B cell (primary cell): ENCODE measurements around the gene RGS11. TPM values are rescaled to one million over a fixed set of nuclear protein-coding genes. Genes with fewer than 3 reads are reported as not detected.
A peak's percentile ranks its signal among the peaks of the same experiment; 100 is the strongest.

ENCODE experiments used
- ATAC-seq: fragments of 200-7000 bp; cut with Tn5 transposase; one replicate; pipeline ENCODE4 v1.10.0; 2021; ENCODE audit warnings: low read depth, mild to moderate bottlenecking, moderate number of reproducible peaks, moderate library complexity
- CTCF ChIA-PET: fragments of 350-600 bp; sonication (Branson Sonifier 250); formaldehyde crosslinking; loops from one replicate; lab custom pipeline; 2021; ENCODE audit warnings: antibody characterized with exemption, inconsistent platforms; lab: Charles Lee
- POLR2A ChIA-PET: fragments of 350-600 bp; sonication (Branson Sonifier 250); formaldehyde crosslinking; loops from one replicate; lab custom pipeline; 2021; ENCODE audit warnings: antibody characterized with exemption; lab: Charles Lee
- DNase-seq: peaks from one replicate; pipeline ENCODE4 v3.0.0; 2013
- H2AFZ ChIP-seq: 2 replicates; pipeline ENCODE4 v1.6.1; 2012; ENCODE audit warnings: mild to moderate bottlenecking, low read depth, low read length; ENCODE audit not compliant: insufficient read depth, poor library complexity, severe bottlenecking
- H3K27ac ChIP-seq, 2 donors: 1 replicate in 1 of 2; 2 replicates in 1 of 2; pipeline ENCODE4 v1.5.1; 2012 to 2013; ENCODE audit warnings: low read length in 2 of 2, mild to moderate bottlenecking in 2 of 2, moderate library complexity in 1 of 2
- H3K27me3 ChIP-seq, 4 experiments: fragments of 200-600 bp in 1 of 4; sonication (generic) in 1 of 4; replicated peaks in 1 of 4; 1 replicate in 2 of 4; 2 replicates in 2 of 4; pipeline versions ENCODE4 v1.6.1 to v1.7.0; 2013 to 2016; ENCODE audit warnings: low read length in 3 of 4, mild to moderate bottlenecking in 2 of 4, mixed read lengths in 1 of 4, moderate library complexity in 1 of 4; ENCODE audit not compliant: insufficient read depth in 4 of 4, control insufficient read depth in 3 of 4; ENCODE audit errors: control extremely low read depth in 1 of 4
- H3K36me3 ChIP-seq, 2 experiments: replicated peaks in 1 of 2; 1 replicate in 1 of 2; 2 replicates in 1 of 2; pipeline versions ENCODE4 v1.6.1 to v1.7.1; 2013; ENCODE audit warnings: low read length in 1 of 2; ENCODE audit not compliant: insufficient read depth in 2 of 2, control insufficient read depth in 1 of 2; ENCODE audit errors: control extremely low read depth in 1 of 2, extremely low read depth in 1 of 2
- H3K4me1 ChIP-seq, 2 donors: fragments of 200-600 bp in 1 of 2; sonication (generic) in 1 of 2; 1 replicate in 1 of 2; 2 replicates in 1 of 2; pipeline versions ENCODE4 v1.5.1 to v1.6.1; 2013 to 2017; ENCODE audit warnings: low read length in 2 of 2; ENCODE audit not compliant: control insufficient read depth in 2 of 2, insufficient read depth in 2 of 2
- H3K4me2 ChIP-seq: replicated peaks from 2 replicates; pipeline ENCODE3; 2012; ENCODE audit warnings: mild to moderate bottlenecking, low read depth, low read length; ENCODE audit not compliant: poor library complexity, severe bottlenecking
- H3K4me3 ChIP-seq, 5 experiments: fragments of 200-600 bp in 1 of 5; sonication (generic) in 1 of 5; 1 replicate in 3 of 5; 2 replicates in 2 of 5; pipeline versions ENCODE4 v1.5.1 to v1.7.0; 2011 to 2016; ENCODE audit warnings: low read length in 4 of 5, mild to moderate bottlenecking in 4 of 5, low read depth in 2 of 5, control low read depth in 1 of 5, moderate library complexity in 1 of 5; ENCODE audit not compliant: insufficient read depth in 1 of 5; ENCODE audit errors: control extremely low read depth in 1 of 5, extremely low read depth in 1 of 5
- H3K79me2 ChIP-seq: fragments of 200-600 bp; sonication (generic); one replicate; pipeline ENCODE4 v1.6.0; 2016; ENCODE audit warnings: low read length; ENCODE audit not compliant: control insufficient read depth, insufficient read depth
- H3K9ac ChIP-seq: fragments of 200-600 bp; sonication (generic); 2 replicates; pipeline ENCODE4 v1.6.1; 2017; ENCODE audit warnings: mild to moderate bottlenecking, low read length, moderate library complexity
- H3K9me3 ChIP-seq, 3 donors: one replicate each; pipeline versions ENCODE4 v1.6.1 to v1.7.1; 2013; ENCODE audit warnings: low read length in 2 of 3; ENCODE audit not compliant: control insufficient read depth in 2 of 3, insufficient read depth in 1 of 3; ENCODE audit errors: control extremely low read depth in 1 of 3
- H4K20me1 ChIP-seq: 2 replicates; pipeline ENCODE4 v1.6.0; 2012; ENCODE audit warnings: mild to moderate bottlenecking, low read length; ENCODE audit not compliant: insufficient read depth, control insufficient read depth, poor library complexity, severe bottlenecking
- H3K27ac Mint-ChIP-seq: one replicate; pipeline ENCODE4 v1.8.0; 2021; ENCODE audit warnings: mixed read lengths
- H3K27me3 Mint-ChIP-seq: one replicate; pipeline ENCODE4 v1.8.0; 2021; ENCODE audit warnings: mixed read lengths
- H3K4me1 Mint-ChIP-seq: one replicate; pipeline ENCODE4 v1.8.0; 2021; ENCODE audit warnings: mixed read lengths
- H3K4me3 Mint-ChIP-seq: one replicate; pipeline ENCODE4 v1.8.0; 2021; ENCODE audit warnings: mixed read lengths
- H3K9me3 Mint-ChIP-seq: one replicate; pipeline ENCODE4 v1.8.0; 2022; ENCODE audit warnings: mixed read lengths; ENCODE audit not compliant: insufficient read depth
- CTCF ChIP-seq: fragments of 200-600 bp; IDR thresholded peaks from one replicate; pipeline ENCODE4 v1.8.0; 2022; ENCODE audit warnings: antibody characterized with exemption, mild to moderate bottlenecking
- EZH2 ChIP-seq: IDR thresholded peaks from 2 replicates; pipeline ENCODE4 v1.6.1; 2012; ENCODE audit warnings: borderline replicate concordance, low read depth, mild to moderate bottlenecking, moderate library complexity, low read length; ENCODE audit not compliant: insufficient read depth, poor library complexity, severe bottlenecking
- WGBS: methylation state at CpG from one replicate; pipeline ENCODE4 v1.1.5; 2013; ENCODE audit warnings: missing lambda C conversion rate; ENCODE audit not compliant: insufficient coverage; 5-methylcytosine and 5-hydroxymethylcytosine counted together
- intact Hi-C: fragments of 100-400 bp; cut with micrococcal nuclease; formaldehyde crosslinking; loops from one replicate; pipeline ENCODE4 v1.10.0; 2022
- polyA plus RNA-seq: library from polyadenylated mRNA; depleted of rRNA; stranded (reverse); fragments of >200 nt; gene quantifications from 2 replicates; pipeline ENCODE4 v1.2.3, GENCODE V29; 2012
- total RNA-seq, 2 donors: library from RNA; stranded (reverse); fragments of 120-200 nt in 1 of 2; gene quantifications; 1 replicate in 1 of 2; 2 replicates in 1 of 2; pipeline versions ENCODE4 v1.2.3 to v1.2.4, GENCODE V29; 2013 to 2022

The RGS11 gene
- total and polyA plus RNA-seq, 2 donors (not counting 1 experiment from before 2014, with no cell fraction given) = 0.39 TPM; not detected in 1

- CTCF ChIA-PET = no interaction called here
- no peak overlapping the region for H3K27ac ChIP-seq
- ATAC-seq = no peak
- H3K36me3 ChIP-seq = no peaks in the 10 kb centered on the region
- H3K4me2 ChIP-seq = no peak overlapping the region
- peaks cover 0 to 13% of the 10 kb centered on the region in 2 donors for H3K4me1 ChIP-seq
- intact Hi-C loops = no loop called here
- H2AFZ ChIP-seq = no peak overlapping the region
- 97% methylated on average over 17 of the region's 20 CpGs for WGBS
- POLR2A ChIA-PET = interaction anchor here (0.5 kb wide), 1 partner anchor 19 kb away, joined by 6 read pairs; no protein-coding TSS in a partner anchor
- H4K20me1 ChIP-seq = no peaks in the 10 kb centered on the region
- no peak overlapping the region for H3K27ac Mint-ChIP-seq
- H3K79me2 ChIP-seq = no peaks in the 10 kb centered on the region
- H3K27me3 Mint-ChIP-seq = peaks cover 25% of the 10 kb centered on the region
- no peak overlapping the region for H3K4me3 ChIP-seq
- TF ChIP-seq CTCF (no peak), EZH2 (no peak)
- no peaks in the 10 kb centered on the region for H3K9me3 ChIP-seq
- peaks cover 7% of the 10 kb centered on the region for H3K4me1 Mint-ChIP-seq
- H3K9me3 Mint-ChIP-seq = no peaks in the 10 kb centered on the region
- H3K9ac ChIP-seq = no peak overlapping the region
- DNase-seq = no peak
- H3K4me3 Mint-ChIP-seq = peak overlapping the region; percentile 68
- peaks cover 0 to 38% (median 10%) of the 10 kb centered on the region in 4 experiments for H3K27me3 ChIP-seq
These were observed 808 bp upstream of the RGS11 start for GRCh38 chr16:276426-277077.

GRCh38 chr16:275041-275641, 603 bp downstream of the RGS11 start:
- H3K4me2 ChIP-seq = peak overlapping the region; percentile 62
- intact Hi-C loops = no loop called here
- Mint-ChIP-seq H3K9me3 (no peaks in the 10 kb centered on the region), H3K4me1 (peaks cover 7% of the 10 kb centered on the region), H3K27ac (no peak overlapping the region), H3K27me3 (peaks cover 25% of the 10 kb centered on the region), H3K4me3 (peak overlapping the region; percentile 61)
- DNase-seq = peak; percentile 34
- TF ChIP-seq CTCF = no peak
- TF ChIP-seq EZH2 = no peak
- H3K27me3 ChIP-seq = peaks cover 0 to 29% (median 6%) of the 10 kb centered on the region in 4 experiments
- H3K79me2 ChIP-seq = no peaks in the 10 kb centered on the region
- H3K4me1 ChIP-seq = peaks cover 0 to 7% of the 10 kb centered on the region in 2 donors
- no peaks in the 10 kb centered on the region for H3K36me3 ChIP-seq
- peak overlapping the region; percentile 26 for H3K9ac ChIP-seq
- WGBS = 4% methylated on average over 58 of the region's 58 CpGs
- H3K4me3 ChIP-seq = peak overlapping the region in 2 of 5 experiments; percentile 15 to 29
- peak; percentile 14 for ATAC-seq
- H4K20me1 ChIP-seq = no peaks in the 10 kb centered on the region
- H3K9me3 ChIP-seq = no peaks in the 10 kb centered on the region
- H3K27ac ChIP-seq = no peak overlapping the region
- peak overlapping the region; percentile 54 for H2AFZ ChIP-seq
- CTCF ChIA-PET = no interaction called here
- POLR2A ChIA-PET = no interaction called here
